HepG2 (cell line): ENCODE results near the gene ZSCAN23. TPM values are rescaled to one million over a fixed set of nuclear protein-coding genes. Genes with fewer than 3 reads are reported as not detected.
A peak's percentile ranks its signal among the peaks of the same experiment; 100 is the strongest.

Experiments
- ARNT2 ChIP-seq: sonication (generic); formaldehyde crosslinking; IDR thresholded peaks from 2 replicates; pipeline ENCODE4 v1.8.0; 2022; ENCODE audit warnings: mild to moderate bottlenecking, low read depth, missing genetic modification reagents, moderate library complexity
- DR1 ChIP-seq: sonication (generic); formaldehyde crosslinking; IDR thresholded peaks from 2 replicates; pipeline ENCODE4 v1.8.0; 2021; ENCODE audit warnings: mild to moderate bottlenecking, missing genetic modification reagents, inconsistent platforms
- ELF4 ChIP-seq: sonication (generic); formaldehyde crosslinking; IDR thresholded peaks from 2 replicates; pipeline ENCODE4 v1.5.0; 2020; ENCODE audit warnings: missing genetic modification reagents, mild to moderate bottlenecking, moderate library complexity, borderline replicate concordance
- IRF2 ChIP-seq: IDR thresholded peaks from 2 replicates; pipeline ENCODE4 v1.6.1; 2018; ENCODE audit warnings: missing genetic modification reagents, missing compliant biosample characterization
- IRX3 ChIP-seq: sonication (generic); formaldehyde crosslinking; IDR thresholded peaks from 2 replicates; pipeline ENCODE4 v1.8.1; 2023; ENCODE audit warnings: mild to moderate bottlenecking, low read depth, missing genetic modification reagents, borderline replicate concordance
- RFX5 ChIP-seq: IDR thresholded peaks from 2 replicates; pipeline ENCODE4 v1.6.1; 2011; ENCODE audit warnings: low read depth, low read length, improper control_type of control experiment
- ZNF569 ChIP-seq: sonication (generic); formaldehyde crosslinking; IDR thresholded peaks from 2 replicates; pipeline ENCODE4 v1.5.0; 2020; ENCODE audit warnings: mild to moderate bottlenecking, missing genetic modification reagents, moderate library complexity, borderline replicate concordance
- ZNF768 ChIP-seq: sonication (generic); formaldehyde crosslinking; IDR thresholded peaks from 2 replicates; pipeline ENCODE4 v1.4.0; 2020; ENCODE audit warnings: missing genetic modification reagents
- polyA plus RNA-seq, 8 experiments: library from polyadenylated mRNA; depleted of rRNA in 3 of 8; stranded (reverse) in 7 of 8; unstranded in 1 of 8; fragments of >200 nt; fragmentation: Illumina TruSeq in 4 of 8; extraction: Trizol in 4 of 8; gene quantifications; 2 replicates each; pipeline versions ENCODE4 v1.2.1 to v1.2.3, GENCODE V29; 2011 to 2016; ENCODE audit warnings: low read depth in 4 of 8, missing spikeins in 1 of 8, mixed read lengths in 1 of 8; ENCODE audit not compliant: insufficient read depth in 1 of 8
- total RNA-seq, 5 experiments: library from RNA; depleted of rRNA; stranded (reverse); fragments of >200 nt; fragmentation: Illumina TruSeq; extraction: Trizol; gene quantifications; 2 replicates each; pipeline ENCODE4 v1.2.3, GENCODE V29; 2016; ENCODE audit warnings: low read depth in 1 of 5
- TF ChIP-seq, protein P1 (sequence below): sonication (generic); formaldehyde crosslinking; conservative IDR thresholded peaks from 2 replicates; pipeline ENCODE4 v1.4.0; 2020; ENCODE audit warnings: missing genetic modification reagents
- TF ChIP-seq, protein P2 (sequence below): sonication (generic); formaldehyde crosslinking; IDR thresholded peaks from 2 replicates; pipeline ENCODE4 v1.4.0; 2020; ENCODE audit warnings: missing genetic modification reagents, low read depth, mild to moderate bottlenecking, borderline replicate concordance
- TF ChIP-seq, protein P3 (sequence below): IDR thresholded peaks from 2 replicates; pipeline ENCODE4 v1.6.1; 2012; ENCODE audit warnings: low read length, improper control_type of control experiment
- TF ChIP-seq, protein P4 (sequence below): sonication (generic); formaldehyde crosslinking; conservative IDR thresholded peaks from 2 replicates; pipeline ENCODE4 v1.4.0; 2020; ENCODE audit warnings: missing genetic modification reagents
- TF ChIP-seq, protein P5 (sequence below): sonication (generic); formaldehyde crosslinking; IDR thresholded peaks from 2 replicates; pipeline ENCODE4 v1.4.0; 2020; ENCODE audit warnings: mild to moderate bottlenecking, missing genetic modification reagents, borderline replicate concordance
- TF ChIP-seq, protein P6 (sequence below): sonication (generic); formaldehyde crosslinking; IDR thresholded peaks from 2 replicates; pipeline ENCODE4 v1.4.0; 2020; ENCODE audit warnings: mild to moderate bottlenecking, missing genetic modification reagents

Gene ZSCAN23
- total and polyA plus RNA-seq, 2 of the 13 experiments (the other 11 are each of a cell fraction or from before 2014, with no cell fraction given), result 0.29 to 1.2 TPM

DNA sequence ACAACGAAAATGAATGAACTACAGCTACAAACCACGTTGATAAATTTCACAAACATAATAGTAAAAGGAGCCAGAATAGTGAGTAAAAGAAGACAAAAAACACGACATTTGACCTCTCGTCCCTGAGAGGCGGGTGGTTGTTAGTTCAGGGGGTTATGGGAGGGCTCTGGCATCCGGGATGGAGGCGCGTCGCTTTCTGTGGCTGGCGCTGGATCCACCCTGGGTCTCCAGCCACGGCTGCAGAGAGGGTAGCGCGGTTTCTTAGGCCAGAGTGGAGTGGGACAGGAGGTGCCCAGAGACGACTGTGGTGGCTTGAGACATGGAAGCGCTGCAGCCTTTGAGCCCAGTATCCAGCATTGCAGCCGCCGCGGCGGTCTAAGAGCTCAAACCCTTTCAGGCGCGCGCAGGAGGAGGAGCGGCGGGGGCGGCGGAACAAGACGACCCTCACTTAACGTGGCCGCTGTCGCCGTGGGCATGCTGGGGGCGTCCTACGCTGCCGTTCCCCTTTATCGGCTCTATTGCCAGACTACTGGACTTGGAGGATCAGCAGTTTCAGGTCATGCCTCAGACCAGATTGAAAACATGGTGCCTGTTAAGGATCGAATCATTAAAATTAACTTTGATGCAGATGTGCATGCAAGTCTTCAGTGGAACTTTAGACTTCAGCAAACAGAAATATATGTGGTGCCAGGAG, 3.7 kb upstream of the ZSCAN23 start (continued):
- TF ChIP-seq, protein P1, sequence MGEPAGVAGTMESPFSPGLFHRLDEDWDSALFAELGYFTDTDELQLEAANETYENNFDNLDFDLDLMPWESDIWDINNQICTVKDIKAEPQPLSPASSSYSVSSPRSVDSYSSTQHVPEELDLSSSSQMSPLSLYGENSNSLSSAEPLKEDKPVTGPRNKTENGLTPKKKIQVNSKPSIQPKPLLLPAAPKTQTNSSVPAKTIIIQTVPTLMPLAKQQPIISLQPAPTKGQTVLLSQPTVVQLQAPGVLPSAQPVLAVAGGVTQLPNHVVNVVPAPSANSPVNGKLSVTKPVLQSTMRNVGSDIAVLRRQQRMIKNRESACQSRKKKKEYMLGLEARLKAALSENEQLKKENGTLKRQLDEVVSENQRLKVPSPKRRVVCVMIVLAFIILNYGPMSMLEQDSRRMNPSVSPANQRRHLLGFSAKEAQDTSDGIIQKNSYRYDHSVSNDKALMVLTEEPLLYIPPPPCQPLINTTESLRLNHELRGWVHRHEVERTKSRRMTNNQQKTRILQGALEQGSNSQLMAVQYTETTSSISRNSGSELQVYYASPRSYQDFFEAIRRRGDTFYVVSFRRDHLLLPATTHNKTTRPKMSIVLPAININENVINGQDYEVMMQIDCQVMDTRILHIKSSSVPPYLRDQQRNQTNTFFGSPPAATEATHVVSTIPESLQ (CRISPR knock-in tag), result no peak
- TF ChIP-seq ARNT2 (CRISPR knock-in tag) (no peak), RFX5 (no peak), IRX3 (CRISPR knock-in tag) (no peak), IRF2 (CRISPR knock-in tag) (no peak), DR1 (CRISPR knock-in tag) (0 out of 2 replicates have a peak, but pooled peaks have one; percentile 25), ELF4 (no peak), ZNF768 (peak; percentile 44; the same call in 1 of the 2 replicates), ZNF569 (CRISPR knock-in tag) (no peak)
- TF ChIP-seq, protein P2, sequence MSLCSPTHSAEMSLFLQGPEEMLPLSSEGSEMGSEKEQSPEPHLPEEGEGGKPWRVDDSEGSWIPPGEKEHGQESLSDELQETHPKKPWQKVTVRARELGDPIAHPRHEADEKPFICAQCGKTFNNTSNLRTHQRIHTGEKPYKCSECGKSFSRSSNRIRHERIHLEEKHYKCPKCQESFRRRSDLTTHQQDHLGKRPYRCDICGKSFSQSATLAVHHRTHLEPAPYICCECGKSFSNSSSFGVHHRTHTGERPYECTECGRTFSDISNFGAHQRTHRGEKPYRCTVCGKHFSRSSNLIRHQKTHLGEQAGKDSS (CRISPR knock-in tag), result no peak
- TF ChIP-seq, protein P3, sequence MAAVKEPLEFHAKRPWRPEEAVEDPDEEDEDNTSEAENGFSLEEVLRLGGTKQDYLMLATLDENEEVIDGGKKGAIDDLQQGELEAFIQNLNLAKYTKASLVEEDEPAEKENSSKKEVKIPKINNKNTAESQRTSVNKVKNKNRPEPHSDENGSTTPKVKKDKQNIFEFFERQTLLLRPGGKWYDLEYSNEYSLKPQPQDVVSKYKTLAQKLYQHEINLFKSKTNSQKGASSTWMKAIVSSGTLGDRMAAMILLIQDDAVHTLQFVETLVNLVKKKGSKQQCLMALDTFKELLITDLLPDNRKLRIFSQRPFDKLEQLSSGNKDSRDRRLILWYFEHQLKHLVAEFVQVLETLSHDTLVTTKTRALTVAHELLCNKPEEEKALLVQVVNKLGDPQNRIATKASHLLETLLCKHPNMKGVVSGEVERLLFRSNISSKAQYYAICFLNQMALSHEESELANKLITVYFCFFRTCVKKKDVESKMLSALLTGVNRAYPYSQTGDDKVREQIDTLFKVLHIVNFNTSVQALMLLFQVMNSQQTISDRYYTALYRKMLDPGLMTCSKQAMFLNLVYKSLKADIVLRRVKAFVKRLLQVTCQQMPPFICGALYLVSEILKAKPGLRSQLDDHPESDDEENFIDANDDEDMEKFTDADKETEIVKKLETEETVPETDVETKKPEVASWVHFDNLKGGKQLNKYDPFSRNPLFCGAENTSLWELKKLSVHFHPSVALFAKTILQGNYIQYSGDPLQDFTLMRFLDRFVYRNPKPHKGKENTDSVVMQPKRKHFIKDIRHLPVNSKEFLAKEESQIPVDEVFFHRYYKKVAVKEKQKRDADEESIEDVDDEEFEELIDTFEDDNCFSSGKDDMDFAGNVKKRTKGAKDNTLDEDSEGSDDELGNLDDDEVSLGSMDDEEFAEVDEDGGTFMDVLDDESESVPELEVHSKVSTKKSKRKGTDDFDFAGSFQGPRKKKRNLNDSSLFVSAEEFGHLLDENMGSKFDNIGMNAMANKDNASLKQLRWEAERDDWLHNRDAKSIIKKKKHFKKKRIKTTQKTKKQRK, result no peak
- TF ChIP-seq, protein P4, sequence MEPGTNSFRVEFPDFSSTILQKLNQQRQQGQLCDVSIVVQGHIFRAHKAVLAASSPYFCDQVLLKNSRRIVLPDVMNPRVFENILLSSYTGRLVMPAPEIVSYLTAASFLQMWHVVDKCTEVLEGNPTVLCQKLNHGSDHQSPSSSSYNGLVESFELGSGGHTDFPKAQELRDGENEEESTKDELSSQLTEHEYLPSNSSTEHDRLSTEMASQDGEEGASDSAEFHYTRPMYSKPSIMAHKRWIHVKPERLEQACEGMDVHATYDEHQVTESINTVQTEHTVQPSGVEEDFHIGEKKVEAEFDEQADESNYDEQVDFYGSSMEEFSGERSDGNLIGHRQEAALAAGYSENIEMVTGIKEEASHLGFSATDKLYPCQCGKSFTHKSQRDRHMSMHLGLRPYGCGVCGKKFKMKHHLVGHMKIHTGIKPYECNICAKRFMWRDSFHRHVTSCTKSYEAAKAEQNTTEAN, result no peak
- TF ChIP-seq, protein P5, sequence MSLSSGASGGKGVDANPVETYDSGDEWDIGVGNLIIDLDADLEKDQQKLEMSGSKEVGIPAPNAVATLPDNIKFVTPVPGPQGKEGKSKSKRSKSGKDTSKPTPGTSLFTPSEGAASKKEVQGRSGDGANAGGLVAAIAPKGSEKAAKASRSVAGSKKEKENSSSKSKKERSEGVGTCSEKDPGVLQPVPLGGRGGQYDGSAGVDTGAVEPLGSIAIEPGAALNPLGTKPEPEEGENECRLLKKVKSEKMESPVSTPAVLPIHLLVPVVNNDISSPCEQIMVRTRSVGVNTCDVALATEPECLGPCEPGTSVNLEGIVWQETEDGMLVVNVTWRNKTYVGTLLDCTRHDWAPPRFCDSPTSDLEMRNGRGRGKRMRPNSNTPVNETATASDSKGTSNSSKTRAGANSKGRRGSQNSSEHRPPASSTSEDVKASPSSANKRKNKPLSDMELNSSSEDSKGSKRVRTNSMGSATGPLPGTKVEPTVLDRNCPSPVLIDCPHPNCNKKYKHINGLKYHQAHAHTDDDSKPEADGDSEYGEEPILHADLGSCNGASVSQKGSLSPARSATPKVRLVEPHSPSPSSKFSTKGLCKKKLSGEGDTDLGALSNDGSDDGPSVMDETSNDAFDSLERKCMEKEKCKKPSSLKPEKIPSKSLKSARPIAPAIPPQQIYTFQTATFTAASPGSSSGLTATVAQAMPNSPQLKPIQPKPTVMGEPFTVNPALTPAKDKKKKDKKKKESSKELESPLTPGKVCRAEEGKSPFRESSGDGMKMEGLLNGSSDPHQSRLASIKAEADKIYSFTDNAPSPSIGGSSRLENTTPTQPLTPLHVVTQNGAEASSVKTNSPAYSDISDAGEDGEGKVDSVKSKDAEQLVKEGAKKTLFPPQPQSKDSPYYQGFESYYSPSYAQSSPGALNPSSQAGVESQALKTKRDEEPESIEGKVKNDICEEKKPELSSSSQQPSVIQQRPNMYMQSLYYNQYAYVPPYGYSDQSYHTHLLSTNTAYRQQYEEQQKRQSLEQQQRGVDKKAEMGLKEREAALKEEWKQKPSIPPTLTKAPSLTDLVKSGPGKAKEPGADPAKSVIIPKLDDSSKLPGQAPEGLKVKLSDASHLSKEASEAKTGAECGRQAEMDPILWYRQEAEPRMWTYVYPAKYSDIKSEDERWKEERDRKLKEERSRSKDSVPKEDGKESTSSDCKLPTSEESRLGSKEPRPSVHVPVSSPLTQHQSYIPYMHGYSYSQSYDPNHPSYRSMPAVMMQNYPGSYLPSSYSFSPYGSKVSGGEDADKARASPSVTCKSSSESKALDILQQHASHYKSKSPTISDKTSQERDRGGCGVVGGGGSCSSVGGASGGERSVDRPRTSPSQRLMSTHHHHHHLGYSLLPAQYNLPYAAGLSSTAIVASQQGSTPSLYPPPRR (CRISPR knock-in tag), result no peak
- TF ChIP-seq, protein P6, sequence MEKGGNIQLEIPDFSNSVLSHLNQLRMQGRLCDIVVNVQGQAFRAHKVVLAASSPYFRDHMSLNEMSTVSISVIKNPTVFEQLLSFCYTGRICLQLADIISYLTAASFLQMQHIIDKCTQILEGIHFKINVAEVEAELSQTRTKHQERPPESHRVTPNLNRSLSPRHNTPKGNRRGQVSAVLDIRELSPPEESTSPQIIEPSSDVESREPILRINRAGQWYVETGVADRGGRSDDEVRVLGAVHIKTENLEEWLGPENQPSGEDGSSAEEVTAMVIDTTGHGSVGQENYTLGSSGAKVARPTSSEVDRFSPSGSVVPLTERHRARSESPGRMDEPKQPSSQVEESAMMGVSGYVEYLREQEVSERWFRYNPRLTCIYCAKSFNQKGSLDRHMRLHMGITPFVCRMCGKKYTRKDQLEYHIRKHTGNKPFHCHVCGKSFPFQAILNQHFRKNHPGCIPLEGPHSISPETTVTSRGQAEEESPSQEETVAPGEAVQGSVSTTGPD (CRISPR knock-in tag), result no peak
